ENCODE data around the gene ASAP3.

ASAP3 gene

DNA sequence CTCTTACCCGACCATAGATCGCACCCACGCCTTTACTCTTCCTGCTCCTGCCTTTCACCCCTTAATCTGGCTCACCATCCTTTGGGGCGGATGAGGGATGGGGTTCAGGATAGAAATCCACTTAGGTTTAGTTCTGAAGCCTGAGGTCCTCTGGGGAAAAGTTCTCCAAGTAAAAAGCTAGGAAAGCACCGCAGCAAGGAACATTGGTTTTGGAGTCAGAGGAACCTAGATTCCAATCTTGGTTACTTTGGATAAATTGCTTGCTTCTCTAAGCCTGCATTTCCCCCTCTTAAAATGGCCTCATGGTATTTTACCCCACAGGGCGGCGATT, 988 bp upstream of the ASAP3 start:
- Histone ChIP-seq H3K9ac (ENCODE audit: low read length) (peak overlapping the region; percentile 25), H3K27ac (ENCODE audit: low read depth, low read length) (no peak overlapping the region), H3K9me3 (ENCODE audit: control insufficient read depth, insufficient read depth, low read depth, low read length) (no peaks in the 10 kb centered on the region), H3K4me1 (ENCODE audit: control insufficient read depth, insufficient read depth, low read length) (peaks cover 25% of the 10 kb centered on the region), H3K4me3 (ENCODE audit: low read depth, low read length) (peak overlapping the region; percentile 62), H3K27me3 (ENCODE audit: control insufficient read depth, insufficient read depth, low read length) (peaks cover 17% of the 10 kb centered on the region), H3K36me3 (ENCODE audit: control insufficient read depth, insufficient read depth, low read length) (no peaks in the 10 kb centered on the region)

DNA sequence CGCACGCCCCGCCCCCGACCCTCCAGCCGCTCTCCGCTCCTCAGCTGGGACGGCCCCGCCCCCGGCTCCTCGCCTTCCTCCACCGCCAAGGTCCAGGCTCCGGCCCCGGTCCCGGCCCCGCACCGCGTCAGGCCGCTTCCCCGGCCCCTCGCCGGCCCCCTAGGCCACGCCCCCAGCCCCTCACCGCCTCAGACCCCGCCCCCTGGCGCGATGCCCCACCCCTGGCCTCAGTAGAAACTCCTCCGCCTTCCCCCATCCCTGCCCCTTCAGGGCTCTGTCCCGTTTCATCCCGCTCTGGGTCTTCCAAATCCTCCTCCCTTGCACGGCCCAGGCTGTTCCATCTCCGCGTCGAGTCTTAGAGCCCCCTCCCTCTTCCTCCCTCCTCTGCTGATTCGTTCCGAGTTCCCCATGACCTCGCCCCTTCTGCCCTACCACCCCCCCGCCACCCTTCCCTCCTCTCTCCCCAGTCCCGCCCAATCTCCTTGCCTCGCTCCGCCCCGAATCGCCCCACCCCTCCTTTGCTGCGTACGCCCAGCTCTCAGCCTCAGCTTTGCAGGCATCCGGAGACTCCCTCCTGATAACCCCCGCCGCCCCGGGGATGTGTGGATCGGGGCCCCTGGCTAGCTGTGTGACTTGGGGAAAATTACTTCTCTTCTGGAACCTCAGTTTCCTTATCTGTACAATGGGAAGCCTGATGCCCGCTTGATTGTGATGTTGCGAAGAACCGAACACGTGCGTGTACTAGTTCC, 448 bp upstream of the ASAP3 start:
- H3K9ac ChIP-seq (ENCODE audit: low read length) = peak overlapping the region; percentile 25
- no peaks in the 10 kb centered on the region for H3K9me3 ChIP-seq (ENCODE audit: control insufficient read depth, insufficient read depth, low read depth, low read length)
- peaks cover 14% of the 10 kb centered on the region for H3K27me3 ChIP-seq (ENCODE audit: control insufficient read depth, insufficient read depth, low read length)
- peaks cover 25% of the 10 kb centered on the region for H3K4me1 ChIP-seq (ENCODE audit: control insufficient read depth, insufficient read depth, low read length)
- no peaks in the 10 kb centered on the region for H3K36me3 ChIP-seq (ENCODE audit: control insufficient read depth, insufficient read depth, low read length)
- H3K4me3 ChIP-seq (ENCODE audit: low read depth, low read length) = peak overlapping the region; percentile 62
- H3K27ac ChIP-seq (ENCODE audit: low read depth, low read length) = no peak overlapping the region

DNA sequence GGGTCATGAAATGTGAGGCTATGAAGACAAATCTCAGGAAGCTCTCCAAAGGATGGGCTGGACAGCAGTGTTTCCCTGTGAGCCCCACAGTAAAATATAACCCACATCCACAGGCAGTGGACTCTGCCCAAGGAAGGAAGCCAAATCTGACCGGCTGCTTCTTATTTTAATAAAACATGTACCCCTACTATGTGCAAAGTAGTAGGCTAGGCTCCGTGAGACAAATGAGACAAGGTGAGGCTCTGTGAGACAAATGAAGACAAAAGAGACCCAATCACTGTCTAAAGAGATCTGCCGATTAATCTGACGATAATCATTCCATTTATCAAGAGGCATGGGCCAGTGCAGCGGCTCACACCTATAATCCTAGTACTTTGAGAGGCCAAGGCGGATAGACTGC, 2.1 kb downstream of the ASAP3 start:
- no peak overlapping the region for H3K27ac ChIP-seq (ENCODE audit: low read depth, low read length)
- no peak overlapping the region for H3K4me3 ChIP-seq (ENCODE audit: low read depth, low read length)
- H3K9me3 ChIP-seq (ENCODE audit: control insufficient read depth, insufficient read depth, low read depth, low read length) = no peaks in the 10 kb centered on the region
- H3K9ac ChIP-seq (ENCODE audit: low read length) = no peak overlapping the region
- H3K27me3 ChIP-seq (ENCODE audit: control insufficient read depth, insufficient read depth, low read length) = peaks cover 14% of the 10 kb centered on the region
- peaks cover 25% of the 10 kb centered on the region for H3K4me1 ChIP-seq (ENCODE audit: control insufficient read depth, insufficient read depth, low read length)
- H3K36me3 ChIP-seq (ENCODE audit: control insufficient read depth, insufficient read depth, low read length) = peaks cover 4% of the 10 kb centered on the region; the same call in 1 of the 2 replicates

DNA sequence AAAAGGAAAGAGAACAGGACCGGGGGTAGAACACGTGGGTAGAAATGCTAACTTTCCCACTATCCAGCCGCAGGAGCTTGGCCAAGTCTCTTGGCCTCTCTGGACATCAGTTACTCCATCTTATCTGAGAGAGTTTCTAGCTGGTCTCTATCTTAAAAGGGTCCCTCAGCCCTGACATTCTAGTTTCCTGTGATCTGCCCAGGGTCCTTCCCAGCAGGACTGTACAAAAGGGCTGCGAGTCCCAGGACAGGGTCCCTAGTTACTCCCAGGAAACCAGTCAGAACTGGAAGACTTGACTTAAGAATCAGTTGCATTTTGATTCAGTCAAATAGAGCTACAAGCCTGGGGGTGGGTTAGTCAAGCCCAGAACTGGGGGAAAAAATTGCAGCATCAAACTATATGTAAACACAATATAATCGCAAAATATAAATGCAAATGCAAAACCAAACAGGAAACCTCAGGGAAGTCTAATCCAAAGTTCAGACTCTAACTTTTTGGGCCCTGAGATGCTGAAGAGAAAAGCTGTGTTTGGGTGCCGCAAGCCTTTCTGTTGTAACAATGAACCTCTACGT, 2.9 kb downstream of the ASAP3 start:
- Histone ChIP-seq H3K4me3 (ENCODE audit: low read depth, low read length) (no peak overlapping the region), H3K4me1 (ENCODE audit: control insufficient read depth, insufficient read depth, low read length) (peaks cover 25% of the 10 kb centered on the region), H3K27ac (ENCODE audit: low read depth, low read length) (no peak overlapping the region)

DNA sequence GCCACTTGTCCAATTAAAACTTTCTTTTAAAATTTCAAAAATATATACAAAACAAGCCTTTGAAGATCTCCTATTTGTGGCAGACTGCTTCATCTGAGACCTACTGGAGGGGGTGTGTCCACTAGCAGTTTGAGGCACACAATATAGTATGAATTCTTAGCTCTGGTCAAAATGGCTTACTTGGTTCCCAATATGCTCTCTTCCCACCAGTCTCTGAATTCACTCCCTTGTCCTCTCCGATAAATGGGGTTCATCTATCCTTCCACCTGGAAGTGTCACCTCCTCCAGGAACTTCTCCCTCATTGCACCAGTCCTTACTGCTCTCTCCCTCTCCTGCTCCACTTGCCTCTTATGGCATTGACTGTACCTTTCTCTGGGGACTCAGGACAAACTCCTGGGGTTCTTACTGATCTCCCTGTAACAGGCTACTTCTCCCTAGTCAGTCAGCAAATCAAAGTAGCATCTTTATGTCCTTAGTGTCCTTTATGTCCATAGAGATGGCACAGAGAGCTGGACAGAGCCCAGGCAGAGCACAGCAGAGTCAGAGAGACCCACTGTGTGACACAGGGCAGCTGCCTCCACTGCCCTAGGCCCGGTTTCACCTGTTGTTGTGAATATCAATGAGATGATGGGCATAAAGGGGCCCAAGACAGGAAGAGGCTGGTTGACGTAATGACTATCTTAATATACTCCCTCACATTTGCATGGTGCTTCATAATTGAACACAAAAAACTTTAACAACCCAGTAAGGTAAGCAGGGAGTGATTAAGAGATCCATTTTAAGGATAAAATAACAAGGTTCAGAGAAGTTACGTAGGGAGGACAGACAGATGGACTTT, 3.6 kb downstream of the ASAP3 start:
- H3K4me3 ChIP-seq (ENCODE audit: low read depth, low read length) = no peak overlapping the region
- H3K27me3 ChIP-seq (ENCODE audit: control insufficient read depth, insufficient read depth, low read length) = peaks cover 9% of the 10 kb centered on the region
- no peaks in the 10 kb centered on the region for H3K9me3 ChIP-seq (ENCODE audit: control insufficient read depth, insufficient read depth, low read depth, low read length)
- H3K9ac ChIP-seq (ENCODE audit: low read length) = no peak overlapping the region
- H3K4me1 ChIP-seq (ENCODE audit: control insufficient read depth, insufficient read depth, low read length) = peaks cover 25% of the 10 kb centered on the region
- no peak overlapping the region for H3K27ac ChIP-seq (ENCODE audit: low read depth, low read length)
- peaks cover 4% of the 10 kb centered on the region; the same call in 1 of the 2 replicates for H3K36me3 ChIP-seq (ENCODE audit: control insufficient read depth, insufficient read depth, low read length)

More for the DNA sequence above, 2.9 kb downstream of the ASAP3 start:
- peaks cover 14% of the 10 kb centered on the region for H3K27me3 ChIP-seq (ENCODE audit: control insufficient read depth, insufficient read depth, low read length)
- no peaks in the 10 kb centered on the region for H3K9me3 ChIP-seq (ENCODE audit: control insufficient read depth, insufficient read depth, low read depth, low read length)
- H3K9ac ChIP-seq (ENCODE audit: low read length) = no peak overlapping the region
- H3K36me3 ChIP-seq (ENCODE audit: control insufficient read depth, insufficient read depth, low read length) = peaks cover 4% of the 10 kb centered on the region; the same call in 1 of the 2 replicates

DNA sequence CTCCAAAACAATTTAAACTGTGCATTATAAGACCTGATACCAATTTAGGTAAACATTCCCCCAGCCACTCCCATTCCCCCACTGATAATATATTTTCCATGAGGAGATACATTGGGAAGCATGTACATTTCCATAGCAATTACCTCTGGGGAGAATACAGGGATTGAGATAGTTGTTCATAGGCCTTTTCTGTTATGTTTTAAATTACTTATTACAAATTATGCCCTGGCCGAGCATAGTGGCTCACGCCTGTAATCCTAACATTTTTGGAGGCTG, 4.4 kb downstream of the ASAP3 start:
- Histone ChIP-seq H3K9me3 (ENCODE audit: control insufficient read depth, insufficient read depth, low read depth, low read length) (no peaks in the 10 kb centered on the region), H3K4me1 (ENCODE audit: control insufficient read depth, insufficient read depth, low read length) (peaks cover 17% of the 10 kb centered on the region), H3K27ac (ENCODE audit: low read depth, low read length) (no peak overlapping the region), H3K27me3 (ENCODE audit: control insufficient read depth, insufficient read depth, low read length) (0 out of 2 replicates have a peak, but pooled peaks cover 4% of the 10 kb centered on the region), H3K36me3 (ENCODE audit: control insufficient read depth, insufficient read depth, low read length) (peaks cover 4% of the 10 kb centered on the region; the same call in 1 of the 2 replicates), H3K4me3 (ENCODE audit: low read depth, low read length) (no peak overlapping the region), H3K9ac (ENCODE audit: low read length) (no peak overlapping the region)

DNA sequence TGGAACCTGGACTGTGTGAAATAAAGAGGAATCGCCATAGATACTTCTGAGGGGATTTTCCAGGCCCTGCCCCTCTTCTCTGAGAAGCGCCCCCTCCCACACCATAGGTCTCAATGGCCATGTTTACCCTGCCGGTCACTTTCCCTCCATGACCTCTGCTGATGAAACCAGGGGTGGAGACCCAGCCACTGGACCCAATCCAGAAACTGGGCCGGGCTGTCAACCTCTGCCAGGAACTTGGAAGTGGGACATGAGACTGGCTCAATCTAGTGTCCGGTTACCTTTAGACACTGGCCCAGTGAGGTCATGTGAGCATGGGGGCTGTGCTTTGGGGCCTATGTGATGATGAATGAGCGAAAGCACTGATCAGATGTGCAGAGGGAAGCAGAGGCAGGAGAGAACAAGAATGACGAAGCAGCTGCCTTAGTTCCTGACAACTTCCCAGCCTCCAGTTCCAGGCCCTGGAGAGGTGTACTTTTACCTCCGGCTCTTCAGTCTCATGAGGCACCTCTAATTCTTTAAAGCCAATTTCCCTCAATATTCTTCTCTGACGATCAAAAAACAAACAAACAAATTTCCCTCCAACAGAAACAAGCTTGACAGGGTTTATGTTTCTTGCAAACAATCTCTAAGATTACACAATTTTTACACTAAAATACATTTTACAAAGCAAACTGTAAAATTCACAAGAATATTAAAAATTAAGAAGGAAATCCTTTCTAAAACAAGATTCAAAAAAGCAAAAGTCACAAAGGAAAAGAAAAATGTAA, 4.9 kb downstream of the ASAP3 start:
- peaks cover 4% of the 10 kb centered on the region; the same call in 1 of the 2 replicates for H3K36me3 ChIP-seq (ENCODE audit: control insufficient read depth, insufficient read depth, low read length)
- H3K27me3 ChIP-seq (ENCODE audit: control insufficient read depth, insufficient read depth, low read length) = 0 out of 2 replicates have a peak, but pooled peaks cover 4% of the 10 kb centered on the region
- H3K27ac ChIP-seq (ENCODE audit: low read depth, low read length) = no peak overlapping the region
- peaks cover 17% of the 10 kb centered on the region for H3K4me1 ChIP-seq (ENCODE audit: control insufficient read depth, insufficient read depth, low read length)
- no peak overlapping the region for H3K9ac ChIP-seq (ENCODE audit: low read length)
- H3K4me3 ChIP-seq (ENCODE audit: low read depth, low read length) = no peak overlapping the region
- no peaks in the 10 kb centered on the region for H3K9me3 ChIP-seq (ENCODE audit: control insufficient read depth, insufficient read depth, low read depth, low read length)

DNA sequence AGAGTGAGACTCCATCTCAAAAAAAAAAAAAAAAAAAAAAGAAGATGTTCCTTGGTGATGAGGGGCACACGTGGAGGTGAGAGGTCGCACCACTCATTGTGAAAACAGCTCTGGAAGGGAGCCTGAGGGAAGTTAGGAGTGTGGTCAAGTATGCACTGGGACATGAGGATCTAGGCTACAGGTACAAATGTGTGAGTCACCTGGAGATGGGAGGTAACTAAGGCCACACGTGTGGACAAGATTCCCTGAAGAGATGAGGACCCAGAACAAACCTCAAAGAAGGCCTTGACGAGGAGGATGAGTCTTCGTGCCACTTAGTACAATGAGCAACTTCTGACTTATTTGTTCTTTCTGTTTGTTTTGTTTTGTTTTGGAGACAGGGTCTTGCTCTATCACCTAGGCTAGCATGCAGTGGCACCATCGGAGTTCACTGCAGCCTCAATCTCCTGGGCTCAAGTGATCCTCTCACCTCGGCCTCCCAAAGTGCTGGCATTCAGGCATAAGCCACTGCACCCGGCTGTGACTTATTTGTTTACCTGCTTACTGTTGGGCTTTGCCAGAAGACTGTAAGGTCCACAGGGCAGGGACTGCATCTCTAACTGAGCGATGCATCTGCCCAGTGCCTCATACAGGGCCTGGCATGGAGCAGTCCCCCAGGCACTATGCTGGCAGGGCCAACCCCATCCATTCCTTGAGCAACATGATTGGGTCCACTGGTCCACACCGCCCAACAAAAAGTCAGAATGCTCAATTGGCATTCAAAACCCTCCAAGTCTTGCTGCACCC, 6.4 kb downstream of the ASAP3 start:
- Histone ChIP-seq H3K4me3 (ENCODE audit: low read depth, low read length) (no peak overlapping the region), H3K27ac (ENCODE audit: low read depth, low read length) (no peak overlapping the region), H3K9me3 (ENCODE audit: control insufficient read depth, insufficient read depth, low read depth, low read length) (no peaks in the 10 kb centered on the region), H3K9ac (ENCODE audit: low read length) (no peak overlapping the region), H3K4me1 (ENCODE audit: control insufficient read depth, insufficient read depth, low read length) (peaks cover 13% of the 10 kb centered on the region; the same call in 1 of the 2 replicates), H3K36me3 (ENCODE audit: control insufficient read depth, insufficient read depth, low read length) (peaks cover 4% of the 10 kb centered on the region; the same call in 1 of the 2 replicates), H3K27me3 (ENCODE audit: control insufficient read depth, insufficient read depth, low read length) (no peaks in the 10 kb centered on the region)

DNA sequence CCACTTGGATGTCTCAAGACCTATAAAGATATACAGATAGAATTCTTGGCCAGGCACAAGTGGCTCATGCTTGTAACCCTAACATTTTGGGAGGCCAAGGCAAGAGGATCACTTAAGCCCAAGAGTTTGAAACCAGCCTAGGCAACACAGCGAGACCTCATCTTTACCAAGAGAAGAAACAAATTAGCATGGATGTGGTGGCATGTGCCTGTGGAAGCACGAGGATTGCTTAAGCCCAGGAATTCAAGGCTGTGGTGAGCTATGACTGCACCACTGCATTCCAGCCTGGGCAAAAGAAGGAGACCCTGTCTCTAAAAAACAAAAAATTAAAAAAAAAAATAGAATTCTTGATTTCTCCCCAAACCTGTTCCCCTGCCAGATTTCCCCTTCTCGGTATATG, 8.3 kb downstream of the ASAP3 start:
- H3K4me3 ChIP-seq (ENCODE audit: low read depth, low read length) = no peak overlapping the region

DNA sequence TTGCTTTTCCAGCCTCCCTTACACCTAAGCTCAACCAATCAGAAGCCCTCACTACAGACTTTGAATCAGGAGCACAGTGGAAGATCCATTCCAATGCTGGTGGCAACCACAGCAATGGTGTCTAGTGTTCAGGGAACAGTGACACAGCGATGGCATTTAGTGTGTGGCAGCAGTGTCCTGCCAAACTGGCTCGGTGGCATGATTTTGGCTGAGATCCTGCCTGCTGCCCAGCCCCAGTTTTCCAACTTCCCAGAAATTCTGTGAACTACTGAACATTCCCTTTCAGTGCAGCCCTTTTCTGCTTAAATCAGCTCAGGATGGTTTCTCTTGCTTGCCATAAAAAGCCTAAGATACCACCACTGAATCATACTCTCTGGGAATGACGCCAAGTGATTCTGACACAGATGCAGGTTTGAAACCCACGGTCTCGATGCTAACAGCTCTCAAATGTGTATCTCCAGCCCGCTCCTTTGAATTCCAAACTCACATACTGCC, 8.8 kb downstream of the ASAP3 start:
- Histone ChIP-seq H3K36me3 (ENCODE audit: control insufficient read depth, insufficient read depth, low read length) (peaks cover 4% of the 10 kb centered on the region; the same call in 1 of the 2 replicates), H3K9me3 (ENCODE audit: control insufficient read depth, insufficient read depth, low read depth, low read length) (no peaks in the 10 kb centered on the region), H3K9ac (ENCODE audit: low read length) (no peak overlapping the region), H3K4me1 (ENCODE audit: control insufficient read depth, insufficient read depth, low read length) (no peaks in the 10 kb centered on the region), H3K27me3 (ENCODE audit: control insufficient read depth, insufficient read depth, low read length) (no peaks in the 10 kb centered on the region), H3K27ac (ENCODE audit: low read depth, low read length) (no peak overlapping the region), H3K4me3 (ENCODE audit: low read depth, low read length) (no peak overlapping the region)

More for the DNA sequence above, 8.3 kb downstream of the ASAP3 start:
- H3K9me3 ChIP-seq (ENCODE audit: control insufficient read depth, insufficient read depth, low read depth, low read length) = no peaks in the 10 kb centered on the region
- H3K27ac ChIP-seq (ENCODE audit: low read depth, low read length) = no peak overlapping the region
- H3K4me1 ChIP-seq (ENCODE audit: control insufficient read depth, insufficient read depth, low read length) = no peaks in the 10 kb centered on the region; the same call in 1 of the 2 replicates
- H3K9ac ChIP-seq (ENCODE audit: low read length) = no peak overlapping the region
- no peaks in the 10 kb centered on the region for H3K27me3 ChIP-seq (ENCODE audit: control insufficient read depth, insufficient read depth, low read length)
- H3K36me3 ChIP-seq (ENCODE audit: control insufficient read depth, insufficient read depth, low read length) = peaks cover 4% of the 10 kb centered on the region; the same call in 1 of the 2 replicates
